Inferior parietal cortex (tissue), 1 donor: ENCODE measurements around the gene ARMCX5.

Source experiments
- DNase-seq: peaks from one replicate; pipeline ENCODE4 v3.0.0-alpha.2; 2016; ENCODE audit errors: extremely low spot score

The ARMCX5 gene

DNA sequence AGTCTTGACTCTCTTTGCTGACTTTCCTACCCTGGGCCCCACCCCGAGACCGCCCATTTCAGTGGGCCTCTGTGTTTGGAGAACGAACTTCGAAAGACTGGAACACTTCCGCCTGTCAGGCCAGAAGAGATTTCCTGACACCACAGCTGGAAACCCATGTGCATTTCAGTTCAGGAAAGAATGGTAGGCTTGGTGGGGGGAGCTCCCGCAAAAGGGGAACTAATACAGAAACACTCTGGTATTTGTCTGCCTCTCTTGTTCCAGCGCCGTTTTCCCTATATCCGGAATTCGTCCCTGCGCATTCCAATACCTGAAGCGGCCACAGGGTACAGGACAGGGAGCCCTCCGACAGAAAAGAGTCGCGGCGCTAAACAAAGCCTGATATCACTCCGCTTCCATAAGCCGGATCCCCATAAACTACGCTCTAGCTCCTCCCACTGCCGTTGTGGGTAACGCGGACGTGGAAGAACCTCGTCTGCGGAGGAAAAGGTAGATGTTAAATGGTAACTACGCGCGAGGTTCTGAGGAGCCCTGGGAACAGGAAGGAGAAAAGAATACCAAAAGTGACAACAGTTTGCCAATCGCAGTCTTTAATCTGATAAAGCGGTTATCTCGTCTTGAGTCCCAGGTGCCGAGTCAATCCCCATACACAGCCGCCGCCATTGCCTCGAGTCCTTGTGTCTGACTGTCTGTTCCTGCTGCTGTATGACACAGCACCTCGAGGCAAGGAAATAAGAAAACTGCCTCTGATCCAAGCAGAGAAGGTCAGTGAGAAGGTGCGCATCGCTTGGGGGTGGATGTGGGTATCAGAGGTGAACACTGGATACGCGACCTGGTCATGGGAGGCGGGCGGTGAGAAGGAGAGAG lies at the start of gene ARMCX5:
ARMCX5 (plus strand) TSS at position 432 of the 867 bp plus-strand sequence. CDS start 2,627 bp downstream, outside the sequence.
- peak; percentile 82 for DNase-seq

DNA sequence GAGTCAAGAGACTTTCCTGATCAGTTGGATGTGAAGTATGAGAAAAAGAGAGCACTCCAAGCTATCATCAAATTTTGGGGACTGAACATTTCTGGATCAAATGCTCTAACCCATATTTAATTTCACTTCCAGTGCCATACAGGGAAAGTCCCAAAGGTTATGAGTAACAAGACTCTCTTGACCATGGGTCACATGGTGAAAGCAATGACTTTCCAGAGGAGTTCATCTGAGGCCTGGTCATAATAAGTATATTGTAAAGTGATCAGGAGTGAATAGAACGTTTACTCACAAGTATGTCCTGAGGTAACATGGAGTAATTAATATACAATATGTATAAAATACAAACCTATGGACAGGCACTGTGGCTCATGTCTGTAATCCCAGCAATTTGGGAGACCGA lies 40.7 kb upstream of the ARMCX5 start:
- DNase-seq = no peak

DNA sequence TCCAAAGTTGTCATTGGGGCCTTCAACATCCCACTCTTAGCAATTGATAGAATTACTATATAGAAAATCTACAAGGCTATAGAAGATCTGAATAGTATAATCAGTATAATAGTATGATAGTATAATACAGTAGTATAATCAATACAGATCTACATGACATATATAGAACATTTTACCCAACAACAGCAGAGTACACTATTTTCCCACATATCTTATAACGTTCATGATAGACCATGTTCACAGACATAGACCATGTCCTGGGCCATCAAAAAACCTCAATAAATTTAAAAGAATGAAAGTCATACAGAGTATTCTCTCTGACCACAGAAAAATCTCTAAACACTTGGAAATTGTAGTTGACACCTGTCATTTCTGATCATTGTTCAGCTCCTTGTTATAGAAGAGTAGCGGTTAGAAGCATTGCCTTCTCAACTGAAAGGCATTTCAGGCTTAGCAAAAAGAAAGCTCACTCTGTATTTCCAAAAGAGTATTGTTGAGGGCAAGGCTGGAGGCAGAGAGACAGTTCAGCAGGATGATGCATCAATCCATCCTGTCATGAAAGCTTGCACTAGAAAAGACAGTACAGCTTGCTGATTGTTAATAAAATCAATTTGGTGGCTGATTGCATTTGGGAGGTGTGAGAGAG lies 38.8 kb upstream of the ARMCX5 start:
- DNase-seq = no peak

DNA sequence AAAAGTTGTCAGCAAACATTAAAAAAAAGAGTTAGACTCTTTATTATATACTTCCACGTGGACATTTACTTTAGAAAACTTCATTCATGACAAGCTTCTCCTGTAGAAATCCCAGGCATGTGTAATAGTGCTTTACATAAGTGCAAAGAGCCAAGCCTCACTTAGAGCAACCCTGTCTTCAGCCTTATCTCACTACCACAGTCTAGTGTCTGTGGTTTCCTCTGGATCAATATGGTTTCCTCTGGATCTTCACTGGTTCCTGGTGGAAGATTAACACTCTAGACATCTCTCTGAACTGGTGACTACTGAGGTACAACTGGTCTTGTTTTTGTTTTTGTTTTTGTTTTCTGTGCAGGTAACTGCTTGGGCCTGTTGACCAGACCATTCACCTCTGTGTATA lies 18.4 kb upstream of the ARMCX5 start:
- no peak for DNase-seq

DNA sequence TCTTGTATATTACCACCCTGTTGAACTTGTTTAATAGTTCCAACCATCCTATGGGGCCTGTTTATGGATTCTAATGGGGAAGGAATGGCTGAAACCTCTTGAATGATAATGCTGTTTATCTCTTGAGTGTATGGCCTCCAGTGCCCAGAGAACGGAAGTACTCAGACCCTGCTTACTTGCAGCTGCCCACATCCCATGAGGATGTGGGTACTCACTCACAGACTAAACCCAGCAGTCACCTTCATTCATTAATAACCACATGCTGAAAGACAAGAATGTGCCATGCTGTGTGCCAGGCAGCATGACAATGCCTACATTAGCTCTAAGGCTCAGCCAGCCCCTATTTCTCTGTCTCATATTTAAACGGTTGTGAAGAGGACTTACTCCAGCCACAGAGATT lies 5.9 kb upstream of the ARMCX5 start:
- no peak for DNase-seq

DNA sequence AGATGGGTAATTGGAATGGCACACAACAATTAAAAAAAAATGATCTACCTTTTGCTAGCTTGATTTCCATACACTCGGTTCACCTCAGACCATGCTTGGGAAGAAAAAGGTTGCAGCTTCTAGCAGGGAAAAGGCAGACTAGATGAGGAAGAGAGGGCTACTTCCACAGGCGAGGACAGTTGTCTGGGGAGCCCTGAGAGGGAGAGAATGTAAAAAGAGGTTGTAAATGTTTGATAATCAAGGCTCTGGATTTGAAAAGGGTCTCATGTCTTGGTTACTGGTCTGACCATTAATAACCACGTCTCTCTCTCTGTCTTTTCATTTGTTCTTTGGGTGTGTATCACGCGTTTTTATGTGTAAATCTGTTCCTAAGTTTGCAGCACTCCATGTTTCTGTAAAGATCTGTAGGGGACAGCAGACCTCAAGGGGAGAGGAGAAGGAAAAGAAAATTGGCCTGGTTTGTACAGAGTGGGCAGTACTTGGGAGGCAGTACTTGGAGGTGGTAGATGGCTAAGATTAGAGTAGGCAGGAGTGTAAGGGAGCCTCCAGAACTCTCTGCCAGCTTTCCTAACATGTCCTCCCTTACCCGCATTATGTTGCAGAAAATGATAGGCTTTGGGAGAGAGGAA lies 750 bp downstream of the ARMCX5 start:
- peak; percentile 26 for DNase-seq

DNA sequence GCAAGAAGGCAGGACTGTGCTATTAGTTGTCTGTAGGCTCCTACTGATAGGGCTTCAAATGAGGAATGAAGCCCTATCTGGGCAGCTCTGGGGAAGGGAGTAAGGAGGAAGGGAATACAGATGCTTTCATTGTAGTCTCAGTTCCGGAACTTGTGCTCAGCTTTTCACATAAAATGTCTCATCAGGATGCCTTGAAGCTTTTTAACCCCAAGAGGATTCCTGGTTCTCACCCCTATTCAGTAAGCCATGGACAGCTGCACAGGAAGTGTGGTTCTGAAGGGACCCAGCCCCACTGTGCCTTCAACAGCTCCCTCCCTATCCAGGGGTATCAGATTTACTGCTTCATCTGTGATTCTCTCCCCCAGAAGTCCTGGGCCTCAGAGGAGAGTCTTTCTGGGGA lies 5.0 kb downstream of the ARMCX5 start:
- DNase-seq = no peak

DNA sequence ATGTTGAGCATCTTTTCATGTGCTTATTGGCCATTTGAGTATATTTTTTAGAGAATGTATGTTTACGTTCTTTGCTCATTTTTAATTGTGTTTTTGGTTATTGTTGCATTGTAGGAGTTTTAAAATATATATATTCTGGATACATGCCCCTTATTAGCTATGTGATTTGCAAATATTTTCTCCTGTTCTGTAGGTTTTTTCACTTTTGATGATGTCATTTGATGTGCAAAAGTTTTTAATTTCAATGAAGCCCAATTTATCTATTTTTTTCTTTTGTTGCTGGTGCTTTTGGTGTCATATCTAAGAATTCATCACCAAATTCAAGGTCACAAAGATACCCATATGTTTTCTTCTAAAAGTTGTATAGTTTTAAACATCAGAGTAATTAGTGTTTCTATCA lies 6.8 kb downstream of the ARMCX5 start:
- no peak for DNase-seq

DNA sequence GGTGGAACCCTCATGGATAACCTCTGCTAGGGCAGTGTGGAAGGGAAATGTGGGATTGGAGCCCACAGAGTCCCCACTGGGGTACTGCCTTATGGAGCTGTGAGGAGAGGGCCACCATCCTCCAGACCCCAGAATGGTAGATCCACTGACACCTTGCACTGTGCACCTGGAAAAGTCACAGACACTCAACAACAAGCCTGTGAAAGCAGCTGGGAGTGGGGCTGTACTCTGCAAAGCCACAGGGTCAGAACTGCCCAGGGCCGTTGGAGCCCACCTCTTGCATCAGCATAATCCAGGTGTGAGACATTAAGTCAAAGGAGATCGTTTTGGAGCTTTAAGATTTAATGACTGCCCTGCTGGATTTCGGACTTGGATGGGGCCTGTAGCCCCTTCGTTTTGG lies 11.6 kb downstream of the ARMCX5 start:
- DNase-seq = no peak

DNA sequence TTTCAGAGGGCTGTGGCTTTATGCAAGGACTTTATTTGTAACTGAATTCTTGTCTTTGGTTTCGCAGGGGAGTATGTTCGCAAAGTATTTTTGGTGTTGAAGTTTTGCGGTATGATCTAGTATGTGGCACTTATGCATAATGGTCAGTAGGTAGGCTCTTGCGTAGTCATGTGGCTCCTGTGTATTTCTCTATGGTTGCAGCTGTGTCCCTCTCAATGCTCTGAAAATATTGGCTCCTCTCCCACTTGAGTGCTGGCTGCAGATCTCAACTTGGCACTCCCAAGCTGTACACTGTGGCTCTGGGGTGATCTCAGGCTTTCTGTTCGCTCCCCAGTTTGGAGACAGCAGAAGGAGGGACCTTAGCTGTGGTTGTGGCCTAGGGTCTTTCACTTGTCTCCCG lies 24.8 kb downstream of the ARMCX5 start:
- DNase-seq = peak; percentile 22

DNA sequence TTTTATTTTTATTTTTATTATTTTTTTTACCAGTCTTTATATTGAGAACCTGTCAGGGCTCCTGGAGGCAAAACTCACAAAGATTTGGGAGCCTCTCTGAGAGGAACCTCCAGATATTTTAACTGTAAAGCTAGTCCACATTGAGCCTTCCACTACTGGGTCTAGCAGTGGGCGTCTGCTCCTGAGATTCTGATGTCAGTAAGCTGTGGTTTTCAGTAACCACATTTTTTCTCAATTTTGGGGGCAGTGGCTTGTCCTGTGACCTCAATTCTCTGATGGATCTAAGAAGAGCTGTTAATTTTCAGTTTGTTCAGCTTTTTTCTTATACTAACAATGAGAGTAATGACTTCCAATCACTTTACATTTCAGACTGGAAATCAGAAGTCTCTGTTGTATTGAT lies 28.3 kb downstream of the ARMCX5 start:
- no peak for DNase-seq

DNA sequence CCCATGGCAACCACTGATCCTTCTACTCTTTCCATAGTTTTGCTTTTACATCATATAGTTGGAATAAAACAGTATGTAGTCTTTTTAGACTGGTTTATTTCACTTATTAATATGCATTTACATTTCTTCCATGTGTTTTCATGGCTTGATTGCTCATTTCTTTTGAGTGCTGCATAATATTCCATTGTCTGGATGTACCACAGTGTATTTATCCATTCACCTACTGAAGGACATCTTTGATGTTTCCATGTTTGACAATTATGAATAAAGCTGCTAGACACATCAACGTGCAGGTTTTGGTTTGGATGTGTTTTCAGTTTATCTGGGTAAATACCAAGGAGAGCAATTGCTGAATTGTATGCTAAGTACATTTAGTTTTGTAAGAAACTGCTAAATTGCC lies 38.2 kb downstream of the ARMCX5 start:
- DNase-seq = no peak

DNA sequence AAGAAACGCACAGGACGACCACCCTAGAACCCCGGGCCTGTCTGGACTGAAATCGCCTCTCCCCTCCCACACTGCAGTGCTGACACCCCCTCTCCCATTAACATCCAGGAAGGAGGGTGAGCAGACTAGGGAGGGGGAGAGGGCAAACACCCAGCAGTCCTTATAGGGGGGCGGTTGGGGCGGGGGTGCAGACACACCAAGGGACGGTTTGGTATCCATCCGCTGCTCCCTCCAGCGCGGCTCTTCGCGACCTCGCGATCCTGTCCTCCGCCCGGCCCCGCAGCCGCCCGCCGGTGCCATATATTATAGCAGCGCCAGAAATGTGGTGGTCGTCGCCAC lies 51.6 kb downstream of the ARMCX5 start:
- DNase-seq = no peak

DNA sequence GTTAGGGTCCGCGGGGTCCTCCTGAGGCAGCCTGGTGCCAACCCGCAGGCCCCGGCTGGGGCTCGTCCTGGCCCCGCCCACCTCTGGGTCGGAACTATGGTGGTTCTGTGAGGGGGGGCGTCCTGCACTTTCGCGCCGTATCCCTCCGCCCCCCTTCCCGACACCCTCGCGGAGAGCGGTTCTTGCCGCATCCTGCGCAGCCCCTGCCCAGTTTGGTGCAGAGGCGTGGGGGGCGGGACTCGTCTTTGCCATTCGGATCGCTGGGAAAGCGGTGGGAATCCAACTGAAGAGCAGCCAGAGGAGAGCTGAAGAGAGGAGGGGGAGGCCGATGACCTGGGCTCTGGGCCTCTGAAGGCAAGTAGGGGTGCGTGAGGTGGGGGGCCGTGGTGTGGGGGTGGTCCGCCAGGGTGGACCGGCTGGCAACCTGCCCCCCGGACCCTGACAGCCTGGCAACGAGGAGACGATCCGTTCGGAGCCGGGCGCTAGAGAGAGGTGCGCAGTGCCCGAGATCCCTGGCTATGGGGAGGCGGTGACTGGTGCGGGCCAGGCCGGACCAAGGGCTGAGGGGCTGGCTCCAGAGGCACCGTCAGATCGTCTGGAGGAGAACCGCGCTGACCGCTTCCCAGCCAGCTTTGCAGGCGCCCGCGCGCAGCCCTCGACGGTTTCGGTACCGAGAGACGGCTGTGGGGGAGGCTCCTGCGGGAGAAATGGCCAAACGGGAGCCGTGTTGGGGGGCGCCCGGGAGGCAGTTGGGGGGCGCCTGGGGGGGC lies 52.1 kb downstream of the ARMCX5 start, which contains the start of gene GPRASP1:
GPRASP1 (plus strand) TSS at position 242 of the 770 bp plus-strand sequence. CDS start 2,431 bp downstream, outside the sequence.
- DNase-seq = peak; percentile 35

DNA sequence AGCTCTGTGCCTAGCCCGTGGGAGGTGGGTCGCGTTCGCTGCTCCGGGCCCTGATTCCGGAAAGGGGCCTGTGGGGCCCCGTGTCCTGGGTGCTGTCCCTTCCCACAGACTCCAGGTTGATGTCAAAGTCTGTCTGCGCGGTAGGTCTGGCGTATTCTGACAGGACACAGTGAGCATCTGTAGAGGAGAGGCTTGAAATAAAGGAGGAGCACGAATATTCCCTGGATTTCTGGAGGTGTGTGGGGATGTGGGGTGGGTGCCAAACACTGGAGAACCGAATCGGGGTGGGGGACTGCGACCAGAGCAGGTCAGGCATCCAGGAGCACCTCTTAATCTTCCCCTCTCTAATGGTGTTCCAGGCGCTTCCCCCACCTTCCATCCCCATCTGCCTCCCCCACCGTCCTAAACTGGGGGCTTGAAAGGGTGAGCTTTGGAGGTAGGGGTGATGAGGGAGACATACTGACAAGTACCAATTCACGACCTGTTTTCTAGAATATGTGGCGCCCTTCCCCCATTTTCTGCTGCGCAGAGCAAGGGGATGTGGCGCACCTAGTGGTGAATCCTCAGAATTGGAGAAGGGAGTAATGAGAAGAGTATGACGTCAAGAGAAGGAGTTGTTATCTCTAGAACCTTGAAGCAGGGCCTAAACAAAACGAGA lies 52.8 kb downstream of the ARMCX5 start:
- peak; percentile 54 for DNase-seq
